HG02571 (cell line): ENCODE results near the gene SLC10A3.

Experiments
- ATAC-seq: cut with Tn5 transposase; IDR thresholded peaks from one replicate; pipeline ENCODE4 v1.9.1; 2021; ENCODE audit warnings: mild to moderate bottlenecking, moderate library complexity; ENCODE audit not compliant: unreplicated experiment

SLC10A3 gene

DNA sequence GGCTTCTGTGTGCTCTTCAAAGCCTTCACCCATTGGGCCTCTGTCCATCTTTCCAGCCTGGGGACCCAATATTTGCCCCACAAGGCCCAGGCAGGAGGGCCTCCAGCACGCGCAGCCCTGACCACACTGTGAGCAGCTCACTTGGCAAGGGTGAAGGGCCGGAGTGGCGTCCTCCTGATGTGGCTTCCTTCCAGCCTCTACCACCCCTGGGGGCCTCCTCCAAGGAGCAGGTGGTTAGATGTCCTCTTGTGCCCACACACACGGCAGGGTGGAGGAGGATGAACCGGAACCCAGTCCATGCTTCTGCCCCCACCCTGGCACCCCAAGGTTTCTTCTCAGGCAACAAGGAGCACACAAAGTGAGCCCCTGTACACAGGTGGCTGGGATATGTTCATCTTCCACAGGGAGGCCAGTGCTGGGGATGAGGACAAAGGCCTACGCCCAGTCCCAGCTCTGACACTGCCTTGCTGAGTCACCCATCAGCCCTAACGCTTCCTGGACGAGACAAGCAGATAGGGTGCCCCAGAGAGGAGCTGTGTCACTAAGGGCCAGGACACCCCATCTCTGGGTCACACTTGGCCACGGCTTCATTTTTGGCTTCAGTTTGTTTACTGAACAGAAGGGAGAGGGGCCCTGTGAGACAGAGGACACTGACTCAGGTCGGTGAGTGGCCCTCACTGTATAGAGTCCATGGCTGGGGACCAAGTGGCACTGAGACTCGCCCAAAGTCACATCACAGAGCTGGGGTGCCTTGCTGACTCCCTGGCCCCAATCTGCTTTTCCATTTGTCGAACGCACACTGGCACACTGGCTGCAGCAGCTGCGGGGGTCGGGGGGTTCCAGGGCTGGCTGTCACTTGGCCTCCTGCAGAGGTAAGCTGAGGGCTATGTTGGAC, 5.9 kb downstream of the SLC10A3 start:
- ATAC-seq, result no peak

- ATAC-seq, result no peak
Measured at GRCh38 chrX:154483325-154483724, 7.1 kb downstream of the SLC10A3 start.

GRCh38 chrX:154482786-154483185, 7.6 kb downstream of the SLC10A3 start:
- no peak for ATAC-seq

DNA sequence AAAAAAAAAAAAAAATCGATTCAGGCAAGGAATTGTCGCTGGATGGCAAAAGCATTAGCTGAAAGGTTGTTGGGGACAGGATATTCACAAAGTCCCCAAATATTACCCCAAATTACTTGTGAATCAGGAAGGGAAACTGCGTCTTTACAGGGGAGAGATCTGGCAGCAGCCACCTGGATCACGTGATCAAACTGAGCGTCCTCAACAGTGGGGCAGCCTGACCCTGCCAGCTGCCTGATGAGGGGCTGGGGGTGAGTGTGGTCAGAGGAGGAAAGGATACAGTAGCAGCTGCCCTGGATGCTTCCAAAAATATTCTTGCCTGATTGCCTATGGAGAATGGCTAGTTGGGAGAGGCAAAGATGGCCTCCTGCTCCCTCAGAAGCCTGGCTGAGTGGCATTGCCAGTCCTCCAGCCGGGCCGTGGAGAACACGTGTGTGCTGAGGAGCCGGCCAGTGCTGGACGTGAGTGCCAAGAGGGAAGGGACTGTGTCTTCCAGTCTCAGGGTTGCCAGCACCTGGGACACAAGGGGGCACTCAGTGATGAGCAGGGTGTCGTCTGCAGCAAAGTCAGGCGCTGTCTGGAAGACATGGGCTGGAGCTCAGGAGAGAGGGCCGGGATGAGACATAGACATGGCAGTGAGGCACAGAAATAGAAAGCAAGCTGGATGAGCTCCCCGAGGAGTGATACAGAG, 8.4 kb downstream of the SLC10A3 start:
- ATAC-seq, result no peak

- no peak for ATAC-seq
Measured at GRCh38 chrX:154481195-154481594, 9.2 kb downstream of the SLC10A3 start.

DNA sequence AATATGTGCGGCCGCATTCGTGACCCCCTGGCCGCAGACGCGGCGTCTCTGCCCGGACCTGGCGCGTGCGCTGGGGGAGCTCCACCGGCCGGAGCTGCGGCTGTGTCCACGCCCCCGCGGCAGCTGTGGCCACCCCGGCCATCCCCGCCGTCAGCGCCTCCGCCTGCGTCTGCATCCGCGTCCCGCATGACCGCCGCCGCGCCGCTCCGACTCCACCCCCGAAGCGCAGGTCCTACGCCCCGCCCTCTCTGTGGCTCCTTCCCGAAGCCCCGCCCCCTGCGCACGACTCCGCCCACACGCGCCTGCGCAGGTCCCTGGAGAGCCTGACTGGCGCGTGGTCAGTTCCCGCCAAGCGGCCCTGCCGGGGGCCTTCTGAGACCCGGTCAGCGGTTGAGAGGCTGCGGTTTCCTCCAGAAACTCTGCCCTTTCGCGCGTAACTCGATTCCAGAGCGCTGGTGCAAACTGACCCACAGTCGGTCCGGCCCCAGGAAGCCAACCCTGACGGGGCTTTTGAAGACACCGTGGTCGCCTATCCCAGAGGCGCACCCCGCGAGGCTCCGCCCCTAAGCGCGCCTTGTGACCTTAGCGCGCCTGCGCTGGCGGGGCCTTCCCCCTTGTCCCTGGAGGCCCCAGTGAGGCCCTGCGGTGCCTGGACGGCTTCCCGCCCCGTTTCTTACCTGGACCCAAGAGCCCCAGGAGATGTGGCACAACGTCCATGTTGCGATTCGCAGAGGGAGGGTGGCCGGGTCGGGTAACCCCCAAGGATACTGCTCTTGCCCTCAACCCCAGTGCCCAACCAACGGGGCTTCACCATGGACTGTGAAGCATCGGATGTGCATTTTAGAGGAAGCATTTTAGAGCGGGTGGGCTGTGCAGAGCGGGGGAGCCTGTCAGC, 11.5 kb downstream of the SLC10A3 start, which contains the start of gene LAGE3:
Gene LAGE3, minus strand, starts transcription at position 554 of the 895 bp plus-strand sequence. Its CDS starts 366 bp downstream, at position 188.
- ATAC-seq, result peak; percentile 76

DNA sequence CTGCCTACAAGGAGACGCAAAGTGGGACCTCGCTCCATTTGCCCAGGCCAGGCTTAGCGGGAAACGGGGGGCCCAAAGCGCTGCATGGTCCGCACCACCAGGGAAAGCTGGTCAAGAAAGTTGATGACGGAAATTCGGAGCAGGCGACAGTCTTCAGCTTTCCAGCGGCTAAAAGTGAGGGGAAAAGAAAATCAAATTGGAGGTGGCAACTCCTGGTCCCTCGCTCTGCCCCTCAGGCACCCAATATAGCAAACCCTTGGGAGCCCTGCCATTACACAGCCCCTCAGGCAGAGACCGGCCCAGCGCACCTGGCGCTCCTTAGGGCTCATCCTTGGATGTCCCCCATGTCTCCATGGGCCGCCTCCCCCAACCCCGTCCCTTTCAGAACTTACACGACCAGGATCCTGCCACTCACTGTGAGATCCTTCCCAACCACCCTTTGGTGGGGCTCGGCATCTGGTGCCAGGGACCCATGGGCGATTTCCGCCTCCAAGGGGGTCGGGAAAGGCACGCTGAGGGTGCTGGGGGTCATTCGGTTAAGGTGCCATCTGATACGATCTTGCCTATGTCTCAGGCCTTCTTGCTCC, 12.4 kb downstream of the SLC10A3 start:
- ATAC-seq, result no peak

DNA sequence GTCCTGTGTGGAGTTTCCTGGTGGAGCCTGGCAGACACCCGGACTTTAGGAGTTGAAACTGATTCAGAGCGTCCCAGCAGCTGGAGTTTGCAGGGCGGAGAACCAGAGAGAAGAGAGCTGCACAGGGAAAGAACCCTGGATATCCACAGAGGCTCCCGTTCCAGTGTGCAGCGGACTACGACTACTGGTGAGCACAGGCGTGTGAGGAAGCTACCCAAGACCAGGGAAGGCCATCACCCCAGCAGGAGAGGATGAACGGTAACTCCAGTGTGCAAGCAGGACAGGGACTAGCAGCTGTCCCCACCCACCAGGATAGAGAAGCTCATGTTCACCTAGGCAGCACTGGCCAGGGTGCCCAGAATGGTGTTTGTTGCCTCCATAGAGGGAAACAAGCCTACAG, 13.6 kb downstream of the SLC10A3 start:
- ATAC-seq, result no peak

DNA sequence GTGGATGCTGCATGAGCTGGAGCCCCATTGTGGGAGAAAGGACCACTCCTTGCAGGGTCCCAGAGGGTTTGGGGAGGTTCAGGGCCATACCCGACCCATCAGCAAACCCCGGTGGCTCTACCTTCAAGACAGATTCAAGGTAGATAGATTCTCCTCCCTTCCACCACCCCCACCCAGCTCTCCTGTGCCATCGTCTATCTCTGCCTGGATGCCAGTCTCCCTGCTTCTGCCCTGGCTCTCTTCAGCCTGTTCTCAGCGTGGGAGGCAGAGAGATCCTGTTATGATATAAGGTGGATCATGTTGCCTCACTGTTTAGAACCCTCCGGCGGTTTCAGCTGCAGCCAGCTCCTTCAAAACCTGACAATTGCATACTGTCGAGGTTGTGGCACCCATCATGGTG, 16.7 kb downstream of the SLC10A3 start:
- no peak for ATAC-seq

GRCh38 chrX:154472685-154473632, 17.5 kb downstream of the SLC10A3 start:
- ATAC-seq, result no peak

- ATAC-seq, result no peak
Measured at GRCh38 chrX:154471839-154472684, 18.4 kb downstream of the SLC10A3 start.

DNA sequence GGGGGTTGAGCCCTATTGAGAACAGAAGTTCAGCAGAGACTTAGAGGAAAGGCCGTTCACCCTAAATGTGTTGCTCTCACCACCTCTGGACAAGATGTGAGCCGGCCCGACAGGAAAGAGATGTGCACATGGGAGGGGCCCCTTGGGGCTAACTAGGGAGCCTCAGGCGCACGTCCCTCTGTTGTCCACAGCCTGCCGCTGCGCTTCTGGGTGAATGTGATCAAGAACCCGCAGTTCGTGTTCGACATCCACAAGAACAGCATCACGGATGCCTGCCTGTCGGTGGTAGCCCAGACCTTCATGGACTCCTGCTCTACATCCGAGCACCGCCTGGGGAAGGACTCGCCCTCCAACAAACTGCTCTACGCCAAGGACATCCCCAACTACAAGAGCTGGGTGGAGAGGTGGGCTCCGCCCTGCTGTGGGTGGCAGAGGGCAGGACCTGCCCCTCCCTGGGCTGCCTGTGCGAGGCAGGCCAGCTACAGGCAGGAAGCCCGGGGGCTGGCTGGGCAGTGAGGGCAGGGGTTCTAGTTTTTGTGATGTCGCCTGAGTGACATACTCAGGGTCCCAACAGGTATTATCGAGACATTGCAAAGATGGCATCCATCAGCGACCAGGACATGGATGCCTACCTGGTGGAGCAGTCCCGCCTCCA, 19.4 kb downstream of the SLC10A3 start:
- no peak for ATAC-seq

GRCh38 chrX:154470434-154470833, 20.0 kb downstream of the SLC10A3 start:
- ATAC-seq, result no peak

DNA sequence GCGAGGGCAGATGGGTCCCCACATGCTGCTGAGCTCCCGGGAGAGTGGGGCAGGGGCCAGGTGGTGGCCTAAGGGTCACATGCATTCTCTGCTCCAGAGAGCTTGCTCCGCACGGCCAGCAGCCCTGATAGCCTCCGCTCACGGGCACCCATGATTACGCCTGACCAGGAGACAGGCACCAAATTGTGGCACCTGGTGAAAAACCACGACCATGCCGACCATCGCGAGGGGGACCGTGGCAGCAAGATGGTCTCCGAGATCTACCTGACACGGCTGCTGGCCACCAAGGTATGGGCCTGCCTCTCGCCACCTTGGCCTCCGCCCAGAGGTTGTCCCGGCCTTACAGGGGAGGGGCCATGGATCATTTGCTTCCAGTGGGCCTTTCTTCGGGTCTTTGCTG, 20.5 kb downstream of the SLC10A3 start:
- ATAC-seq, result no peak

- no peak for ATAC-seq
Measured at GRCh38 chrX:154469114-154469513, 21.3 kb downstream of the SLC10A3 start.

DNA sequence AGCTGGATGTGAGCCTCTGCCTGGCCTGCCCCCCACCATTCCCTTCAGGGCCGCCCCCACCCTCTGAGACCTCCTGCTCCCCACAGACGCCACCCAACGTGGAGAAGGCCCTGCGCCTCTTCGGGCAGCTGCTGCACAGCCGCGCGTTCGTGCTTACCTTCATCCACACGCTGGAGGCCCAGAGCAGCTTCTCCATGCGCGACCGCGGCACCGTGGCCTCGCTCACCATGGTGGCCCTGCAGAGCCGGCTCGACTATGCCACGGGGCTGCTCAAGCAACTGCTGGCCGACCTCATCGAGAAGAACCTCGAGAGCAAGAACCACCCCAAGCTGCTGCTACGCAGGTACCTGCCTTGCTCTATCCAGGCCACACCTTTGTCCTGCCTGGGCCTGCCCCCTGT, 22.2 kb downstream of the SLC10A3 start:
- ATAC-seq, result no peak

- no peak for ATAC-seq
Measured at GRCh38 chrX:154467556-154467955, 22.9 kb downstream of the SLC10A3 start.

GRCh38 chrX:154466907-154467306, 23.5 kb downstream of the SLC10A3 start:
- ATAC-seq, result no peak
